H1 (cell line): ENCODE results near the gene KIAA1614. TPM values are rescaled to one million over a fixed set of nuclear protein-coding genes. Genes with fewer than 3 reads are reported as not detected.

Source experiments
- CTCF ChIP-seq, 3 experiments: IDR thresholded peaks; 1 replicate in 2 of 3; 2 replicates in 1 of 3; pipeline versions ENCODE4 v1.5.1 to v1.6.1; 2011; ENCODE audit warnings: low read length in 3 of 3, mild to moderate bottlenecking in 3 of 3, inconsistent platforms in 2 of 3, low read depth in 1 of 3, moderate library complexity in 1 of 3; ENCODE audit not compliant: insufficient read depth in 1 of 3; ENCODE audit errors: control extremely low read depth in 1 of 3
- GTF2F1 ChIP-seq: IDR thresholded peaks from 2 replicates; pipeline ENCODE4 v1.6.1; 2012; ENCODE audit warnings: low read depth, low read length, improper control_type of control experiment, borderline replicate concordance
- HDAC2 ChIP-seq, 2 experiments: fragments of 300-600 bp in 1 of 2; sonication (generic) in 1 of 2; IDR thresholded peaks; 2 replicates each; pipeline ENCODE4 v1.6.1; 2011 to 2012; ENCODE audit warnings: low read depth in 2 of 2, low read length in 2 of 2, mild to moderate bottlenecking in 2 of 2, moderate library complexity in 2 of 2, borderline replicate concordance in 1 of 2, inconsistent platforms in 1 of 2
- TAF1 ChIP-seq: IDR thresholded peaks from 2 replicates; pipeline ENCODE4 v1.6.1; 2011; ENCODE audit warnings: mild to moderate bottlenecking, low read depth, low read length
- ZNF274 ChIP-seq: IDR thresholded peaks from 2 replicates; pipeline ENCODE4 v1.7.0; 2012; ENCODE audit warnings: low read length, borderline replicate concordance; ENCODE audit errors: extremely low read depth
- polyA plus RNA-seq, 7 experiments: library from polyadenylated mRNA; depleted of rRNA in 3 of 7; stranded (reverse) in 5 of 7; unstranded in 2 of 7; fragments of >200 nt in 5 of 7; fragments of 200-250 nt in 2 of 7; gene quantifications; 1 replicate in 5 of 7; 2 replicates in 1 of 7; 4 replicates in 1 of 7; pipeline versions ENCODE4 v1.2.1 to v1.2.3, GENCODE V29; 2011 to 2013; ENCODE audit warnings: missing spikeins in 2 of 7, mixed read lengths in 2 of 7
- total RNA-seq: library from RNA; stranded (reverse); fragmentation: NEBNext Ultra II Directional; extraction: Animal tissue kit (Norgen Biotek cat#: 25700); gene quantifications from 2 replicates; pipeline ENCODE4 v1.2.1, GENCODE V29; 2021

Gene KIAA1614
- total and polyA plus RNA-seq, 2 of the 8 experiments (the other 6 are each of a cell fraction or from before 2014, with no cell fraction given), result 1.3 to 3.1 TPM

DNA sequence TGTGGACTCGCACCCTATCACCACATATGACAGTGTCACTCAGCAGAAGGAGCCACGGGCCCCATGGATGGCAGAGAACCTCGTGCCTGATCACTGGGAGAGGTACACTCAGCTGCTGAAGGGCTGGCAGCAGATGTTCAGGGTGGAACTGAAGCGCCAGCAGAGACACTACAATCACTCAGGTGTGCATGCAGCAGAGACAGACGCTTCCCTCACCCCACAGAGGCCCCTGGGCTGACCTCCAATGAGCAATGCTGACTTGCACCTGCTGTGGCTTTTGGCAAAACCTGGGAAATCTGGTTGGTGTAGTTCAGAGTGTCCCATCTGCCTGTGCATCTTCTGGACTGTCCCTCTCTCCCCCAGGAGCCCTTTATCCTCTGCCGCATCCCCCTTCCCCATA is 51.9 kb downstream of the KIAA1614 start (continued):
- TF ChIP-seq CTCF (IDR thresholded peaks at IDR 0.05; ENCODE audit: control extremely low read depth in 1 of 3, insufficient read depth in 1 of 3, low read depth in 1 of 3, low read length in 3 of 3) (no peak), HDAC2 (IDR thresholded peaks at IDR 0.05; ENCODE audit: borderline replicate concordance in 1 of 2, low read depth in 2 of 2, low read length in 2 of 2) (no peak), TAF1 (no peak), ZNF274 (no peak), GTF2F1 (no peak)
